GM20000 (cell line): ENCODE measurements around the gene TMEM88.

Experiments
- DNase-seq: peaks from one replicate; pipeline ENCODE4 v3.0.0; 2012; ENCODE audit warnings: low spot score
- TF ChIP-seq, protein P1 (sequence below): IDR thresholded peaks from 2 replicates; pipeline ENCODE4 v1.5.1; 2012; ENCODE audit warnings: mild to moderate bottlenecking, control low read depth; ENCODE audit errors: extremely low read depth, missing control alignments

TMEM88 gene

DNA sequence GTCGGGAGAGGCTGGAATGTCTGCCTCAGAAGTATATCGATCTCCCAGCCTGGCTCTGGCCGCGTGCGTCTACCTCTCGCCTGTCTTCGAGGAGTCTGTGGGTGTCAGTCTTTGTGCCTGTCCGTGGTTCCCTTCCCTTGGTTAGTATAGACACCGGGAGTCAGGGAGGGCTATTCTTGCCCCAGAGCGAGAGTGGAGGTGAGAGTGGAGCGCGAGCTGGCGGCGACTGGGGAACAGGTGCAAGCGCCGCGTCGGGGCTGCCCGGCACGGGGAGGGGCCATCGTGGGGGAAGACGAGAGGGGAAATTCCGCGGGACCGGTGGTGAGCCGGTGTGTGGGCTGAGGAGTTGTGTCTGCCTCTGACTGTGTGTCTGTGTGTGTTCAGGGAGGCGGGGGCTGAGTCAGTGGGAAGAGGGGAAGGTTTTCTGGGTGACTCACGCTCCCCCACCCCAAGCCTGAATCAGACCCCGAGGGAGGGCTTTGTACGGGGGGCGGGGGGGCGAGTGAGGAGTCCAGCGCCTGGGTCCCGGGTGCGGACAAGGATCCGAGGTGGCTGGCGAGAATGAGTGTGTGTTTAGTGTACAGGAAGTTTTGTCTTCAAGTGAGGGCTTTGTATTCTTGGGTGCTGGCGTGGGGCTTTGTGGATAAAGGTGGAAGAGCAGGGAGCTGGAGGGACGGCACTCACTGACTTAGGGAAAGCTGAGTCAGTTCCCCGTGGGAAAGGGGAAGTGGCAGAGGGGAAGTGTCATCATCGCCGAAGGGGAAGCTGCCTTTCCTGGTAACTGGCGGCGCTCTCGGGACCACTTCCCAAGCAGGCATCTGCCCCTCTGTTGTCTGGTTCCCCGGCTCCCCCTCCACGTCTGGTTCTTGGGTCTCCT is 12.2 kb upstream of the TMEM88 start:
- peak; percentile 84 for DNase-seq
- TF ChIP-seq, protein P1, sequence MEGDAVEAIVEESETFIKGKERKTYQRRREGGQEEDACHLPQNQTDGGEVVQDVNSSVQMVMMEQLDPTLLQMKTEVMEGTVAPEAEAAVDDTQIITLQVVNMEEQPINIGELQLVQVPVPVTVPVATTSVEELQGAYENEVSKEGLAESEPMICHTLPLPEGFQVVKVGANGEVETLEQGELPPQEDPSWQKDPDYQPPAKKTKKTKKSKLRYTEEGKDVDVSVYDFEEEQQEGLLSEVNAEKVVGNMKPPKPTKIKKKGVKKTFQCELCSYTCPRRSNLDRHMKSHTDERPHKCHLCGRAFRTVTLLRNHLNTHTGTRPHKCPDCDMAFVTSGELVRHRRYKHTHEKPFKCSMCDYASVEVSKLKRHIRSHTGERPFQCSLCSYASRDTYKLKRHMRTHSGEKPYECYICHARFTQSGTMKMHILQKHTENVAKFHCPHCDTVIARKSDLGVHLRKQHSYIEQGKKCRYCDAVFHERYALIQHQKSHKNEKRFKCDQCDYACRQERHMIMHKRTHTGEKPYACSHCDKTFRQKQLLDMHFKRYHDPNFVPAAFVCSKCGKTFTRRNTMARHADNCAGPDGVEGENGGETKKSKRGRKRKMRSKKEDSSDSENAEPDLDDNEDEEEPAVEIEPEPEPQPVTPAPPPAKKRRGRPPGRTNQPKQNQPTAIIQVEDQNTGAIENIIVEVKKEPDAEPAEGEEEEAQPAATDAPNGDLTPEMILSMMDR: peak; percentile 3

DNA sequence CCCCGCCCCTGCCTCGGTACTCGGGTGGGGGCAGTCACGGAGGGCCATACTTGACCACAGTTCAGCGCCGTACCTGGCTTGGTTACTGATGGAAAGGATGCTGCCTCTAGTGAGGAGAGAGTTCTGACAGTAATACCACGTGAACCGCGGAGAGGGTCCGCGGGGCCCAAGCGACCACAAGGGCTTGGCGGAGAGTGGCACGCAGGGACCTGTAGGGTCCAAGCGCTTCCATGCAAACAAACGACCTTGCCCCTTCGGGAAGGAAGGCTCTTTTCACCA is 11.7 kb upstream of the TMEM88 start:
- DNase-seq: no peak

DNA sequence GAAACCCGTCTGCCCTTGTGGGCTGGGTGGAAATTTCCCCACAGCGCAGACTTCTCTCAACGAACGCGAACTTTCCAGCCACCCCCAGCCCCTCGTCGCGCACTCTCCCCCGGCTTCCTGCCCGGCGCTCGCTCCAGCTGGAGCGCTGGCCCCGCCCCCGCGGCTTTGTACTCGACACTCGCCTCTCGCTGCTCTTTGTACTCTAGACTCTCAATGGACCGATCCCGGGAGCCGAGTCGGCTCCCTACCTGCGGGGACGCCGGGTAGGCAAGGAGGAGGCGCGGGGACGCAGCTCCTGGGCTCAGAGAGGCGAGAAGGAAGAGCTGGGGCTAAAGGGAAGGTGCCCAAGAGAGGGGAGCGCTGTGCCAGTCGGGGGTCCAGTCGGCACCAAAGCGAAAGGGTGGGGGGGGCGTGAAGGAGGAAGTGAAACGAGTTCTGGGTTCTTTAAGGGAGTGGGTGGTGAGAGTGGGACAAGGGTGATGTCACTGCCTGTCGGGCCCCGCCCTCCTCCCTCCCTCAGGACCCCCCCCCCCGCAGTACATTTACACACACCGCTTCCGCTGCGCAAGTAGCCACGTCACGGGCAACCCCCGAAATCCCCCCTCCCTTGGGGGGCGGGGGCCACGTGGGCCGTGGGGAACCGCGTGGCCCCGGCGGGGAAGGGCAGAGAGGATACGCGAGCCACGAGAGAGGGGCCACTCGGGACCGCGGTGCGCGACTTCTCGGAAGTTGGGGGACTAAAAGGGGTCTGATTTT is 11.2 kb upstream of the TMEM88 start:
- DNase-seq: peak; percentile 94

More for the DNA sequence above, 11.7 kb upstream of the TMEM88 start:
- TF ChIP-seq, protein P1: no peak

DNA sequence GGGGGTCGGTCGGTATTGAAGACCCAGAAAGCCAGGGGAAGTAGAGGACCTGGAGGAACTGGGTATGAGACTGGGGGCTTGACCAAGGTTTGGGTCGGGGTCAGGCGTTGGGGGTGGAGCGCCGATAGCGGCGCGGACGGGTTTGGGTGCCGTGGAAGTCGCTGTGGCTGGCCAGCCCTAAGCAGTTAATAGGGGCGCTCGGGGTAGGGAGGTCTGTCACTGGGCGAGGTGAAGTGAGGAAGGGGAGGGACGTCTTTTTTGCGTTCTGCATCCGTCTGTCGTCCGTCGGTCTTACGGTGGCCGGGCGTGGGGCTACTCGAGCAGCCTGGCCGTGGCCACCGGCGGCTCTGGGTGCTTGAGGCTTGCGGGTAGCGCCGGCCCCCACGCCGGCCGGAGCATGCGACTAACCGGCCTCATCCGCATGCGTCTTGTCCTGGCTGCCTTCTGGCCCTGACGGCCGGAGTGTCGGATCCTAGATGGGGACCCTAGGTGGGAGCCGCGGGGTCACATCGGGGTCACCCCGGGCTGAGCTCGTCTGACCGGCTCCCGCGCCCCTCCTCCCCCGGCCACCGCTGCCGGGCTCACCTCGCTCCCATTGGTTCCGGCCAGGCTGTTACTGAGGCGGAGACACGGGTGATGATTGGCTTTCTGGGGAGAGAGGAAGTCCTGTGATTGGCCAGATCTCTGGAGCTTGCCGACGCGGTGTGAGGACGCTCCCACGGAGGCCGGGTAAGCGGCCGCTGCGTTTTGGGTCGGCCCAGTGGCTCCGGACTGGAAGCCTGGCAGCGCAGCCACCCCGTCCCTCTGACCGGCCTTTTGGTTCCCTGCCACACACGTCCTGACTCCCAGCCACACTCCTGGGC is 10.3 kb upstream of the TMEM88 start:
- TF ChIP-seq, protein P1: no peak
- DNase-seq: peak; percentile 95

More for the DNA sequence above, 11.2 kb upstream of the TMEM88 start:
- TF ChIP-seq, protein P1: no peak

DNA sequence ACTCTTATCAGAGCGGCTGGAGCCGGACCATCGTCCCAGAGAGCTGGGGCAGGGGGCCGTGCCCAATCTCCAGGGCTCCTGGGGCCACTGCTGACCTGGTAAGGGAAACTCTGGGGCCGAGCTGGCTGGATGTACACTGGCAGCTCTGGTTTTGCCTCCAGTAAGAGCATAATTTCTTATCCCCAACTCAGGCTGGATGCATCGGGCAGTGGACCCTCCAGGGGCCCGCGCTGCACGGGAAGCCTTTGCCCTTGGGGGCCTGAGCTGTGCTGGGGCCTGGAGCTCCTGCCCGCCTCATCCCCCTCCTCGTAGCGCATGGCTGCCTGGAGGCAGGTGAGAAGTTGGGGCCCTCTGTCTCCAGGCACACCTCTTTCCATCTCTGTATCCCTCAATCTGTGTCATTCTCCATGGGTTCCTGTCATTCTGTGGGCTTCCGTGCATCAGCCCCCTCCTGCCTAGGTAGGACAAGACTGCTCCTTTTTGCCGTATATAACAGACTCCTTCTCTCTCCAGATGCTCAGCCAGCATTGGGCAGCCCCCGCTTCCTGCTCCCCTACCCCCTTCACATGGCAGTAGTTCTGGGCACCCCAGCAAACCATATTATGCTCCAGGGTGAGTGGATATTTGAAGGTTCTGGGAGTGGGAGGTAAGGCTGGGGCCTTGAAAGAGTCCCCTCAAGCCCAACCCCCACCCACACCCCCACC is 9.4 kb upstream of the TMEM88 start:
- TF ChIP-seq, protein P1: no peak
- no peak for DNase-seq

DNA sequence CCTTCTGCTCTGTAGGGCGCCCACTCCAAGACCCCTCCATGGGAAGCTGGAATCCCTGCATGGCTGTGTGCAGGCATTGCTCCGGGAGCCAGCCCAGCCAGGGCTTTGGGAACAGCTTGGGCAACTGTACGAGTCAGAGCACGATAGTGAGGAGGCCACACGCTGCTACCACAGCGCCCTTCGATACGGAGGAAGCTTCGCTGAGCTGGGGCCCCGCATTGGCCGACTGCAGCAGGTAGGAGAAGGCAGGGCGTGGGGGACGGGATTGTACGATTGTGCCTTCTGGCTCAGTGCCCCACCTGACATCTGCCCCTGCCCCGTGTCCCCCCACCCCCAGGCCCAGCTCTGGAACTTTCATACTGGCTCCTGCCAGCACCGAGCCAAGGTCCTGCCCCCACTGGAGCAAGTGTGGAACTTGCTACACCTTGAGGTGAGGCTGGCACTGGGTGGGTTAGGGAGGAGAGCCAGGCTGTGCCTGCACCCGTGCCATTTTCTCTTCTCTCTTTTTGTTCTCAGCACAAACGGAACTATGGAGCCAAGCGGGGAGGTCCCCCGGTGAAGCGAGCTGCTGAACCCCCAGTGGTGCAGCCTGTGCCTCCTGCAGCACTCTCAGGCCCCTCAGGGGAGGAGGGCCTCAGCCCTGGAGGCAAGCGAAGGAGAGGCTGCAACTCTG is 8.7 kb upstream of the TMEM88 start:
- no peak for DNase-seq
- TF ChIP-seq, protein P1: no peak
